Mammary epithelial cell (primary cell): ENCODE data around the gene PCCA.

Experiments
- CTCF ChIP-seq, 2 donors: IDR thresholded peaks in 1 of 2; conservative IDR thresholded peaks in 1 of 2; 2 replicates each; pipeline ENCODE4 v1.5.1; 2011 to 2012; ENCODE audit warnings: inconsistent platforms in 2 of 2, low read length in 2 of 2, mild to moderate bottlenecking in 2 of 2, control low read depth in 1 of 2, low read depth in 1 of 2; ENCODE audit not compliant: insufficient read depth in 1 of 2; ENCODE audit errors: extremely low read depth in 1 of 2
- EZH2 ChIP-seq: IDR thresholded peaks from 2 replicates; pipeline ENCODE4 v1.6.1; 2012; ENCODE audit warnings: low read length, inconsistent platforms, borderline replicate concordance

GRCh38 chr13:100518394-100519062, 429.6 kb downstream of the PCCA start:
- no peak for TF ChIP-seq EZH2
- TF ChIP-seq CTCF (conservative IDR thresholded peaks at IDR 0.05 in 1 of 2, IDR thresholded peaks at IDR 0.05 in 1 of 2; ENCODE audit: extremely low read depth in 1 of 2, insufficient read depth in 1 of 2, low read depth in 1 of 2, low read length in 2 of 2): no peak
